PFSK-1 (cell line): ENCODE data around the gene DISP2.

ENCODE experiments used
- FOXP2 ChIP-seq: optimal IDR thresholded peaks from 2 replicates; pipeline ENCODE3; 2011; ENCODE audit warnings: borderline replicate concordance, control low read depth, inconsistent platforms; ENCODE audit not compliant: insufficient read depth; ENCODE audit errors: extremely low read length, extremely low read depth
- POLR2AphosphoS5 ChIP-seq: IDR thresholded peaks from 2 replicates; pipeline ENCODE4 v1.6.1; 2012; ENCODE audit warnings: low read depth, mild to moderate bottlenecking, control low read depth, low read length, moderate library complexity
- REST ChIP-seq, 2 experiments: IDR thresholded peaks; 2 replicates each; pipeline versions ENCODE4 v1.6.1 to v1.8.0; 2011 to 2012; ENCODE audit warnings: low read depth in 2 of 2, low read length in 2 of 2, control low read depth in 1 of 2, inconsistent platforms in 1 of 2, mild to moderate bottlenecking in 1 of 2, moderate library complexity in 1 of 2; ENCODE audit not compliant: insufficient read depth in 1 of 2
- SIN3A ChIP-seq: IDR thresholded peaks from 2 replicates; pipeline ENCODE4 v1.6.1; 2012; ENCODE audit warnings: mild to moderate bottlenecking, low read length, moderate library complexity, borderline replicate concordance; ENCODE audit not compliant: insufficient read depth
- TAF1 ChIP-seq: IDR thresholded peaks from 2 replicates; pipeline ENCODE4 v1.6.1; 2012; ENCODE audit warnings: low read length, control low read depth, borderline replicate concordance; ENCODE audit not compliant: insufficient read depth

DISP2 gene

GRCh38 chr15:40367686-40368611 is 9.9 kb downstream of the DISP2 start:
- no peak for TF ChIP-seq FOXP2
- TF ChIP-seq REST (IDR thresholded peaks at IDR 0.05; ENCODE audit: insufficient read depth in 1 of 2, low read depth in 2 of 2, low read length in 2 of 2), result no peak
- no peak for TF ChIP-seq POLR2AphosphoS5
- no peak for TF ChIP-seq SIN3A
- TF ChIP-seq TAF1, result no peak

GRCh38 chr15:40368719-40369473 is 10.9 kb downstream of the DISP2 start:
- TF ChIP-seq TAF1 (no peak), REST (IDR thresholded peaks at IDR 0.05; ENCODE audit: insufficient read depth in 1 of 2, low read depth in 2 of 2, low read length in 2 of 2) (no peak), SIN3A (no peak), POLR2AphosphoS5 (no peak), FOXP2 (no peak)

GRCh38 chr15:40369474-40369869 is 11.5 kb downstream of the DISP2 start:
- TF ChIP-seq POLR2AphosphoS5, result no peak
- no peak for TF ChIP-seq TAF1
- no peak for TF ChIP-seq REST (IDR thresholded peaks at IDR 0.05; ENCODE audit: insufficient read depth in 1 of 2, low read depth in 2 of 2, low read length in 2 of 2)
- no peak for TF ChIP-seq SIN3A
- no peak for TF ChIP-seq FOXP2

- TF ChIP-seq POLR2AphosphoS5, result no peak
- TF ChIP-seq REST (IDR thresholded peaks at IDR 0.05; ENCODE audit: insufficient read depth in 1 of 2, low read depth in 2 of 2, low read length in 2 of 2), result no peak
- TF ChIP-seq SIN3A, result no peak
- TF ChIP-seq TAF1, result no peak
- no peak for TF ChIP-seq FOXP2
Observed at GRCh38 chr15:40369971-40370370, 12.0 kb downstream of the DISP2 start.
